Sigmoid colon (tissue), 7 donors: Measurements from ENCODE around the gene ORM1. TPM values are rescaled to one million over a fixed set of nuclear protein-coding genes. Genes with fewer than 3 reads are reported as not detected.
A peak's percentile ranks its signal among the peaks of the same experiment; 100 is the strongest.

Source experiments
- DNase-seq: peaks from one replicate; pipeline ENCODE4 v3.0.0-alpha.2; 2019
- H3K27ac ChIP-seq, 4 donors: fragments of 200-600 bp; sonication (generic); one replicate each; pipeline ENCODE4 v1.5.1; 2016 to 2019; ENCODE audit warnings: mild to moderate bottlenecking in 1 of 4
- H3K27me3 ChIP-seq, 3 donors: fragments of 200-600 bp; sonication (generic); one replicate each; pipeline ENCODE4 v1.5.1; 2019; ENCODE audit warnings: mild to moderate bottlenecking in 1 of 3
- H3K36me3 ChIP-seq, 4 donors: fragments of 200-600 bp; sonication (generic); one replicate each; pipeline ENCODE4 v1.5.1; 2016 to 2019
- H3K4me1 ChIP-seq, 4 donors: fragments of 200-600 bp; sonication (generic); one replicate each; pipeline ENCODE4 v1.5.1; 2017 to 2019
- H3K4me3 ChIP-seq, 4 donors: fragments of 200-600 bp; sonication (generic); one replicate each; pipeline ENCODE4 v1.5.1; 2017 to 2019; ENCODE audit warnings: mild to moderate bottlenecking in 2 of 4, moderate library complexity in 1 of 4
- H3K9me3 ChIP-seq, 4 donors: fragments of 200-600 bp in 3 of 4; sonication (generic) in 3 of 4; one replicate each; pipeline versions ENCODE4 v1.5.1 to v1.6.1; 2013 to 2019
- CTCF ChIP-seq, 4 experiments: fragments of 450-650 bp in 3 of 4; fragments of 200-600 bp in 1 of 4; IDR thresholded peaks; one replicate each; pipeline ENCODE4 v1.5.1; 2016 to 2019; ENCODE audit warnings: antibody characterized with exemption in 4 of 4, mild to moderate bottlenecking in 3 of 4, moderate library complexity in 2 of 4
- EP300 ChIP-seq, 4 donors: sonication (generic); formaldehyde crosslinking; IDR thresholded peaks; one replicate each; pipeline ENCODE4 v1.6.1; 2017; ENCODE audit warnings: antibody characterized with exemption in 4 of 4
- POLR2A ChIP-seq, 2 donors: fragments of 450-650 bp; IDR thresholded peaks; one replicate each; pipeline ENCODE4 v1.6.1; 2016; ENCODE audit warnings: antibody characterized with exemption in 2 of 2, mild to moderate bottlenecking in 2 of 2, moderate library complexity in 2 of 2
- POLR2AphosphoS5 ChIP-seq, 4 donors: sonication (generic); formaldehyde crosslinking; IDR thresholded peaks; one replicate each; pipeline ENCODE4 v1.6.1; 2017; ENCODE audit warnings: antibody characterized with exemption in 4 of 4
- WGBS, 2 donors: extraction: QIAGEN DNeasy Blood & Tissue Kit; methylation state at CpG; one replicate each; pipeline ENCODE4 v1.1.7; 2013; 5-methylcytosine and 5-hydroxymethylcytosine counted together
- intact Hi-C: fragments of 100-400 bp; cut with DNase I; formaldehyde crosslinking; loops from one replicate; pipeline ENCODE4 v1.15.1; 2023
- polyA plus RNA-seq, 3 donors: library from polyadenylated mRNA; stranded (reverse); fragments of 200-250 nt; gene quantifications; one replicate each; pipeline ENCODE4 v1.2.3, GENCODE V29; 2013
- total RNA-seq, 4 donors: library from RNA; depleted of rRNA; stranded (reverse); fragments of >200 nt; gene quantifications; one replicate each; pipeline ENCODE4 v1.1.0, GENCODE V29; 2016
- donor health status: healthy with polysubstance abuse.
- donor health status: Bipolar disorder and iron deficiency.
- donor health status: healthy.

ORM1 gene
- total and polyA plus RNA-seq, 7 donors: 1.1 to 1.8 TPM; not detected in 5

- no peak for DNase-seq
- H3K9me3 ChIP-seq: no peaks in the 10 kb centered on the region
- peaks cover 0 to 6% (median 3%) of the 10 kb centered on the region in 4 donors for H3K36me3 ChIP-seq
- no peak for TF ChIP-seq EP300 (IDR thresholded peaks at IDR 0.05)
- no peak for TF ChIP-seq POLR2AphosphoS5 (IDR thresholded peaks at IDR 0.05)
- no peak for TF ChIP-seq POLR2A (IDR thresholded peaks at IDR 0.05)
- intact Hi-C loops: loop anchor here (2.0 kb wide), 1 partner anchor 221 kb away; no protein-coding TSS in a partner anchor
- H3K27me3 ChIP-seq: no peaks in the 10 kb centered on the region
- no peak overlapping the region for H3K4me3 ChIP-seq
- H3K27ac ChIP-seq: no peak overlapping the region
- 94% methylated on average over 4 of the region's 4 CpGs for WGBS, 2 donors
- peaks cover 0 to 6% (median 3%) of the 10 kb centered on the region in 4 donors for H3K4me1 ChIP-seq
Observed at GRCh38 chr9:114303977-114304376, 18.9 kb upstream of the ORM1 start.

- H3K36me3 ChIP-seq: peaks cover 0 to 6% (median 2%) of the 10 kb centered on the region in 4 donors
- DNase-seq: no peak
- intact Hi-C loops: loop anchor here (2.0 kb wide), 1 partner anchor 222 kb away; no protein-coding TSS in a partner anchor
Observed at GRCh38 chr9:114304416-114305188, 18.3 kb upstream of the ORM1 start.

GRCh38 chr9:114307899-114308267 lies 15.0 kb upstream of the ORM1 start:
- Histone ChIP-seq H3K27me3 (no peaks in the 10 kb centered on the region), H3K4me1 (peaks cover 0 to 6% (median 3%) of the 10 kb centered on the region in 4 donors), H3K36me3 (no peaks in the 10 kb centered on the region), H3K27ac (no peak overlapping the region), H3K9me3 (no peaks in the 10 kb centered on the region), H3K4me3 (no peak overlapping the region)
- intact Hi-C loops: no loop called here
- DNase-seq: no peak
- TF ChIP-seq EP300 (IDR thresholded peaks at IDR 0.05) (no peak), POLR2A (IDR thresholded peaks at IDR 0.05) (no peak), POLR2AphosphoS5 (IDR thresholded peaks at IDR 0.05) (no peak), CTCF (IDR thresholded peaks at IDR 0.05) (no peak)
- WGBS, 2 donors: 90 to 91% methylated on average over 6 of the region's 6 CpGs

More at GRCh38 chr9:114304416-114305188, 18.3 kb upstream of the ORM1 start:
- H3K4me3 ChIP-seq: no peak overlapping the region
- H3K4me1 ChIP-seq: peaks cover 0 to 6% (median 3%) of the 10 kb centered on the region in 4 donors
- no peaks in the 10 kb centered on the region for H3K9me3 ChIP-seq
- no peaks in the 10 kb centered on the region for H3K27me3 ChIP-seq
- H3K27ac ChIP-seq: no peak overlapping the region
- WGBS, 2 donors: 88 to 92% methylated on average over 10 of the region's 10 CpGs
- TF ChIP-seq EP300 (IDR thresholded peaks at IDR 0.05) (no peak), CTCF (IDR thresholded peaks at IDR 0.05) (no peak), POLR2A (IDR thresholded peaks at IDR 0.05) (no peak), POLR2AphosphoS5 (IDR thresholded peaks at IDR 0.05) (no peak)

- 88 to 94% methylated on average over 13 of the region's 13 CpGs for WGBS, 2 donors
Observed at GRCh38 chr9:114308361-114308950, 14.4 kb upstream of the ORM1 start.

More at GRCh38 chr9:114308361-114308950, 14.4 kb upstream of the ORM1 start:
- Histone ChIP-seq H3K4me3 (no peak overlapping the region), H3K36me3 (no peaks in the 10 kb centered on the region), H3K27me3 (no peaks in the 10 kb centered on the region), H3K9me3 (no peaks in the 10 kb centered on the region), H3K27ac (no peak overlapping the region), H3K4me1 (peaks cover 0 to 6% (median 3%) of the 10 kb centered on the region in 4 donors)
- TF ChIP-seq POLR2A (IDR thresholded peaks at IDR 0.05) (no peak), EP300 (IDR thresholded peaks at IDR 0.05) (no peak), CTCF (IDR thresholded peaks at IDR 0.05) (no peak), POLR2AphosphoS5 (IDR thresholded peaks at IDR 0.05) (no peak)
- peak; percentile 37 for DNase-seq
- intact Hi-C loops: no loop called here
